Iris pigment epithelial cell (primary cell): ENCODE results near the gene ANXA2.
"Not testable (repeated sequence)": the region's sequence is repeated elsewhere in the genome, so short reads cannot be mapped to it uniquely, and the experiment has no call there.

Experiments
- DNase-seq: peaks from one replicate; pipeline ENCODE4 v3.0.0-alpha.2; 2011; ENCODE audit warnings: low read depth

Gene ANXA2

DNA sequence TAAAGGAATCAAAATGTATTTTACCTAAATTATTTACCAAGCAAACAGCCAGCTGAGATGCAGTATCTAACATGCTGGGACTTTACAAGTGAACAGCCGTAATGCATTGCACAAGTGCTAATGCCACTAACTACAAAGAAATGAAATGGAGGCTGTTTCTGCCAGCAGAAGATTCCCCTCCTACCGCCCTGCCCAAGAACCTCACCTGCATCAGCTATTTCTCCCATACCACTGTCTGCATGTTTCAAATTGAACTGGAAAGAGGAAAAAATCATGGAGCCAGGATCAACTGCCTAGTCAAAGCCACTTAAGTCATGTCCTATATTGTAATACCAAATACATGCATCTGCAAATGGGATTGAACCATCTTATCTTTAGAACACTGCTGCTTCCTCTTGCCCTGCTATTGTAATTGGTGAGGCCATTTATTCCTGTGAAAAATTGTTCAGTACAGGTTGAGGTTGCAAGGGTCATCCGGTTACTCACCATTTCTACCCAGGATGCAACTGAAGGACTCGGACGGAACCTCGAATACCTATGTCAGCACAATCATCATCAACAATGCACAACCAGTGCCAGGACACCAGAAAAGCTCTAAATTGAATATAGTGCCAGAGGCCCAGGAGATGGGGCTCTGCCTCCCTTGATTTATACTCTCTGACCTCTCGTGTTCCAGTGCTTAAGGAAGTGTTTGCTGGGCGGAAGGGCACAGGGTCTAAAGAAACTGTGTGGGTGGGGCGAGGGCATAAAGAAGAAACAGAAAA, 27.5 kb downstream of the ANXA2 start:
- peak; percentile 80 for DNase-seq

DNA sequence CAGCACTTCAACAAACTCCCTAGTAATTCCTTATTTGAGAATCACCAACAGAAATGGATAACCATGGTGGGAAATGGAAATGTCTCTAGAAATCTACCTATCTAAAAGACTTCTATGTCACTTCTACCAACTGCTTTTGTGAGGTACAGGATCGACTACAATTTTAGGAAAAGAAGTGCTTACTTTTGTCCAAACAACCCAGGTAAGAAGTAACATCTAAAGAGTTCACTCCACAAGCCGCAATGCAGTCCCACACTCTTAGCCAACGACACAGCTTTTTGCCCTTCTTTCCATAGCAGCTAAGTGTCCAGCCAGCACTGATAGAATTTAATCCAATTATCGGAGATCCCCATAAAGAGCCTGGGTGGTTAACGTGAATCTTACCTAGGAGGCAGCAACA, 28.1 kb downstream of the ANXA2 start:
- DNase-seq, result no peak

DNA sequence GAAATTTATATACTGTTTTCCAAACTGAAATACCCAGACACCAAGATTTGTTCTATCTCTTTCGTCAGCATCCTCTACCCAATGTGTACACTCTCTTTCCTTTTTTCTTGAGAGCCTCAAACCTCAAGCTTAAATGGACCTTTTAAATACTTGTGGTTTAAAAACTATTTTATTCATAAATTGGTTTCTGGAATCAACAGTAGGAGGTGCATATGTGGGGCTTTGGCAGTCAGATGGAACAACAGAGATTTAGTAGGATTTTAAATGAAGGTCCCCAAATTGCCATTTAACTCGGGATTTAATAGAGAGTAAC, 33.2 kb downstream of the ANXA2 start:
- DNase-seq, result no peak

DNA sequence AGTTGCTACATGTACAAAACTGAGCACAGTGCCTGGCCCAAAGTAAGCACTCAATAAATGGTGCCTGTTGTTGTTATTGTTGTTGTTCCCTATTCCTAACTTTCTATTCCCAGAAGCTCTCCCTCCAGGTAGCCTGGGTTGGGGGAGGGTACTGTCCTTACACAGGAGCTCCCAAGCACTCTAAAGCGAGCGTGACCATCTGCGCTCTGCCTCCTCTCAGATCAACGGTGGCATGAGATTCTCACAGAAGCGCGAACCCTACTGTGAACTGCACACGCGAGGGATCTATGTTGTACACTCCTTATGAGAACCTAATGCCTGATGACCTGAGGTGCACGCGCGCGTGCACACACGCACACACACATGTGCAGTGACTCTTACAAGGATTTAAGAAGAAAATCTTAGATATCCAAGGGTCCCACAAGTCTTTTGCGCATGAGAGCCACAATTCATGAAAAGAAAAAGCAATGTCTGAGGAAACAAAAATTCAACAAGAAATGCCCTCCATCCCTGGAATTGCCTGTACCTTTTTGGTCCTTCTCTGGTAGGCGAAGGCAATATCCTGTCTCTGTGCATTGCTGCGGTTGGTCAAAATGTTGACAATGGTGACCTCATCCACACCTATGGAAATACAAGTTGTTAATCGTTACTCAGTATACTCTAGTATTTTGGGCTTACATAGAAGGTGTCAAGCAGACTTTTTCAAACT, 33.7 kb downstream of the ANXA2 start:
- no peak for DNase-seq

DNA sequence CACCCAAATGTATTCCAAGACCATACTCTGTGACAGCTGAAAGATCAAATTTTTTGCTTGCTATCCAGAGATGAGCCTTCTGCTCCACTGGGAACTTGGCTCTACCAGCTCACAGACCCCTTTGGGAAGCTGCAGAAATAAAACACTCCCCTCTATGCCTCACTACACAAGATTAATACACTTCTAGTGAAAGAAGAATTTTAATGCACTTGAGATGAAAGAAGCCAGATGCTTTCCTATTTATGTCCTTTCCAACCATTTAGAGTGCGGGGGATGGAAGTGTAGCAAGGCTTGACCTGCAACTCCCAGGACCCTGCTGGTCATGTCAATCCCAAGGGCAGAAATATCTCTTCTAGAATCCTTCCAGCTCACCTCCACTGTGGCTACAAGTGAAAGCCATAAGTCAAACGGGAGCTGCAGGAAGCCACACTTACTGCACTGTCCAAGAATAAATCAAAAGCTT, 34.7 kb downstream of the ANXA2 start:
- DNase-seq, result no peak

DNA sequence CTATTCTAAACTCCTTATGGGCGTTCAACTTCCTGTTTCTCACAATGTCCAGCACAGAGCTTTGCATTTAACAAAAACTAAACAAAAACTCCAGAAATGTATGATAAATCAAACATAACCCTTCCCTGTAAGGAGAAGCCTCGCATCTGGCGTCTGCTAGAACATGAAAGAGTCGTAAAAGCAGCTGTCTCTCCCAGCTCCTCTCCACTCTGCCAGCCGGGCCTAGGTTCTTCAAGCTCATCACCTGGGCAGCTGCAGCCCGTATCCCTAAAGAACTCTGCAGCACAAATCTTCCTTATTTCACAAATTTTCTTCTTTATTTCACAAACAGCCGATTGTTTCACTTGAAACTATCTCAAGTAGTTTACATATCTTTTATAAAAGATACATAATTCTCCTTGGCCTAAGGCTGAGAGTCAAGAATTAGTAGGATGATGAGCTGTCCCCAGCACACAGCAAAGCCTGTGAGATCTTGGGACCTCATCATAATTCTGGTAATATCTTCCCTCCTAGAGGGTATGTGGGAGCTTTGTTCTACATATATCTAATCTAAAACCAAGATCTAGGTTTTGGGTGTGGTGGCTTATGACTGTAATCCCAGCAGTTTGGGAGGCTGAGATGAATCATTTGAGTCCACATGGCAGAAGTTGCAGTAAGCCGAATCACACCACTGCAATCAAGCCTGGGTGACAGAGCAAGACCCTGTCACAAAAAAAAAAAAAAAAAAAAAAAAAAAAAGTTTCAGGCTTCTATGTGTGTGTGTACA, 35.3 kb downstream of the ANXA2 start:
- peak; percentile 81 for DNase-seq

DNA sequence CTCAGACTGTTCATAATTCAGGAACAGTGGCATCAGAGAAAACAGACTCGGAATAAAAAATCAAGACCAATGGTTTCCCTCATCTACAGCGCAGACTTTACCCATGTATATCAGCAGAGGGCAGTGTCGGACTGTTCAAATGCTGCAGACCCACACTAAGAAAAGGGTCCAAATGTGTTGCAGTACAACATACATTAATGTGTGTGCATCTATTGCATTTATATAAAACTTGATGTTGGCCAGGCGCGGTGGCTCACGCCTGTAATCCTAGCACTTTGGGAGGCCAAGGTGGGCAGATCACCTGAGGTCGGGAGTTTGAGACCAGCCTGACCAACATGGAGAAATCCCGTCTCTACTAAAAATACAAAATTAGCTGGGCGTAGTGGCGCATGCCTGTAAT, 38.0 kb downstream of the ANXA2 start:
- DNase-seq, result not testable (repeated sequence)

DNA sequence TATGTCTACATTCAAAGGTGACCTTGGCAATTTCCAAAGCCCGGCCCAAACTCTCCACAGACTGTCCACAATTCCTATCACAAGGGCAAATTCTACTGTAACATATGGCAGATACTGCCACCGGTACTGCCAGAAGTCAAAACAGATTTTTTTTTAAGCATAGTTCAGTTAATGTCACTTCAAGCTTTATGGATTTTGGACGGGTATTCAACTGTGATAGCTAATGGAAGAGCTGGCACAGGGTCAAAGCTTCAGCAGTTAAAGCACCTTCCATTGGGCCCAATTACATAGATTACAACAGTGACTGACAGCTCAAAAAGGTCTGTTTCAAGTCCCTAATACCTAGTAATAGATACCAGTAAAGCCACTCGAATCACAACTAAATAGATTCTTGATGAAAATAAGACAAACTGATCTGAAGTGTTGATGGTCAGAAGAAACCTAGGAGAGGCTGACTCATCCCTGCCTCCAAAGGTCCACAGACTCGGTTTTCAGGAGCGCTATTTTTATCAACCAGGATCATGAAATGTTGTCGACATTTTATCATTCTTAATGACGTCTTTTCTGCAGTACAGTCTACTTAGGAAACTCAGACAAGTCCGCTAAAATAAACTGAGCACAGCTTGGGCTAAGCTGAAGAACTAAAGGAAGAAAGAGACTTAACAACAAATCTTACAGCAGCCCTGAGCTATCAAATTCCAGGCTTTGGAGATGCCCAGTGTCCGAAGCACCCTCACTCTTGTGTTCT, 38.7 kb downstream of the ANXA2 start:
- DNase-seq, result peak; percentile 91

DNA sequence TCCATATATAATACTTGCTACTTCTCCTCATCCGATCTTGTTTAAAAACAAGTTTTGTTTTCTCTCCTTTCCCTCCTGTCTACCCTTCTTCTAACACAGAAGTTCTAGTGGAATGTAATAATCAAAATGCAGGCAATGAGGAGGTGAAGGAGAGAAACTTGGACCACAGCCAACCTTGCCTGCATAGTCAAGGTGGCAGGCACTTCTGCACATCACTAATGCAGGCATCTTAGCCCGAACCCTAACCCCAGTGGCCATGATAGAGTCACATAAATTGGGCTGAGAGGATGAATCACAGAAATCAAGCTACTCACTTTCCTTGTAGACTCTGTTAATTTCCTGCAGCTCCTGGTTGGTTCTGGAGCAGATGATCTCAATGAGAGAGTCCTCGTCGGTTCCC, 41.0 kb downstream of the ANXA2 start:
- no peak for DNase-seq

DNA sequence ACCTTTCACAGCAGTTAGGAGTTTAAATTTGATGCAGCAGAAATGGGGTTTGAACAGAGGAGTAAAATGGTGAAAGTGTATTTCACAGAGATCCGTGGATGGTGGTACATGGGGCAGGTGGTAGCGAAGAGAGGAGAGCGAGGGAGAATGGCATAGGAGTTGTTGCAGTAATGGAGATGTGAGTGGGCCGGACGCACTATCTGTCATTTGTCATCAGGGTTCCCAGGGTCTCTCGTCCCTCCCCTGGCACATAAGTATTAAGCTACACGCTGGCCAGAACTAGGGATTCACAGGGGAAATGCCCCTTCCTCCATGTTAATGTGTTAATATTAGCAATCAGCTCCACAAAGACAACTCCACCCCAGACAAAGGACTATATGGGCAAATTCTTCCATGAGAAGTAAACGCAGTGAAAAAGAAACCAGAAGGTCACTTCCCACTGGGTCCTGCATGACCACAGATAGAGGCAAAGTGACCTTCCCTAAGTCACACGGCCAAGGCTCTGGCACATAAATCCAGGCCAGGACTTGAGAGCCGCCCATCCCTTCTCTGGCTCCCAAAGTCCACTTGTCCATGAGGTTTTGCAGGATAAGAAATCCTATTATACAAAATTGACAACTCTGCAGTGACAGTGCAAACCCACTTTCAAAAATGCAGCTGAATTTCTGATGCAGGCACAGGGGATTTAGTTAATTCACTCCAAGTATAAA, 42.5 kb downstream of the ANXA2 start:
- DNase-seq, result no peak

DNA sequence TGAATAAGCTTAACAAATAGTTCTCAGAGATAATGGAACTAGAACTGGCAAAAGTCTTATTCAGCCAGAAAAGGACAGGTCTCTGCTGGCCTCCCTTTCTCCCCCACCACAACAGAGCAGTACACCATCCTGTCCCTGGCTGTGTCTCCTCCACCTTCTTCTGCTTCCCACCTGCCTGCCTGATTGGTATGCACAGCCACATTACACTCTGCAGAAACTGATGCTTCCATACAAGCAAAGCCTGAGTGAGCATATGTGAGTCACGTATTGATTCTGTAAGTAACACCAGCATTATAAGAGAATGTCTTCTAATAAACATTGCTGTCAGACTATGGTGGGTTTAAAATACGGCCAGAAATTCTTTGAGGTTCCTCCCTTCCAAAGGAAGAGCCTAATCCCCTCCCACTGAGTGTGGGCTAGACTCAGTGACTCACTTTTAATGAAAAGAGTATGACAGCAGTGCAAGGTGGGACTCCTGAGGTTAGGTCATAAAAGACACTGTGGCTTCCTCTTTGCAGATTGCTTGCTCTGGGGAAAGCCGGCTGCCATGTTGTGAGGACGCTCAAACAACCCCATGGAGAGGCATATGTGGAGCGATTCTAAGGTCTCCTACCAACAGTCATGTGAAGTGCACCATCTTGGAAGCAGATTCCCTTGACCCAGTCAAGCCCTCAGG, 44.4 kb downstream of the ANXA2 start:
- DNase-seq, result peak; percentile 61

DNA sequence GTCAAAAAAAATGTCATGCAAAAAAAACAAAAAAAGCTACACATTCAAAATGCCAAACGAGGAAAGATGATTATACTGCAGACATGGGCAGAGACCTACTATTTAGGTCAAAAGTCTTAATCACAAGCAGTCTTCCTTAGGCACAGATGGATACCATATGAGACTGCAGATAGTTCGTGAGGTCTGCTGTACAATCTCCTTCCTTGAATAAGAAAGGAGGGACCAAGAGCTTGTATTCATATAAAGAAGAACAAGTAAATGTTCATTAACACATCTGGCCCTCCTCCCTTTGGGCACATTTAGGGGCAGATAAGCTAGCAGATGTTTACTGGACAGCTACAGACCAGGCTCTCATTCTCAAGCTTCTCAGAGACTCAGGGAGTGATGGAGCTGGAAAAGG, 45.3 kb downstream of the ANXA2 start:
- DNase-seq, result no peak

DNA sequence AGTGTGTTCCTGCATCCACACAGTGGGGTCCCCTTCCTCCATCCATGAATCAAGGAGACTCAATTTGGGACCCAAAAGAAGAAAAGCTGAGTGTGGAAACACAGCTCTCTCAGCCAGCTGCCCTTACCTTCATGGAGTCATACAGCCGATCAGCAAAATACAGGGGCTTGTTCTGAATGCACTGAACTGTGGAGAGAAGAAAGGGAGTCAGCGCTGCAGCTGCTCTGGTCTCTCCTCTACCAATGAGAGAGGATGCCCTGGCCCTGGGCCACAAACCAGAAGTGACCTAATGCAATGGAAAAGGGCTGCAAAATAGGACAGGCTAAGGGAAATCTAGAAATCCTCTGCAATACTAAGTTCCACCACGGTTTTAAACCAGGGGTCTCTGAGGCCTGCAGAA, 46.7 kb downstream of the ANXA2 start:
- no peak for DNase-seq

DNA sequence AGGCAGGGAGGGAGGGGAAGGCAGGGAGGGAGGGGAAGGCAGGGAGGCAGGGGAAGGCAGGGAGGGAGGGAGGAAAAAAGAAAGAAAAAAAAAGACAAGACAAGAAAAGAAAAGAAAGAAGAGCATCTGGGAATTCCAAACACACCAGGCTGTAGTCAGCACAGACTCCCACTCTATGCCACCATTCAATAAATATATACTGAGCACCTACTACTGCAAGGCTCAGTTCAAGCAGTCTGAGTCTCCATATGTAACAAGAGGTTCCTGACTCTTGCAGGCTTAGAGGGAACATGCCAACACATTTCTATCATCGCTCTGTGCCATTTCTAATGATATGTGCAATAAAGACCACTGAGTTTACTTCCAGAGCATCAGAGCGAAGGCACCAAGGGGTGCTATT, 47.7 kb downstream of the ANXA2 start:
- DNase-seq, result no peak

DNA sequence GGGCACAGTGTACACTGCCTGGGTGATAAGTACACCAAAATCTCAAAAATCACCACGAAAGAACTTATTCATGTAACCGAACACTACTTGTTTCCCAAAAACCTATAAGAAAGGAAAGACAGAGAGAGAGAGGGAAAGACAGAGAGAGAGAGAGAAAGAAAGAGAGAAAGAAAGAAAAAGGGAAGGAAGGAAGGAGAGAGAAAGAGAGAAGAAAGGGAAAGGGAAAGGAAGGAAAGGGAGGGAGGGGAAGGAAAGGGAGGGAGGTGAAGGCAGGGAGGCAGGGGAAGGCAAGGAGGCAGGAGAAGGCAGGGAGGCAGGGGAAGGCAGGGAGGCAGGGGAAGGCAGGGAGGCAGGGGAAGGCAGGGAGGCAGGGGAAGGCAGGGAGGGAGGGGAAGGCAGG, 48.2 kb downstream of the ANXA2 start:
- no peak for DNase-seq

DNA sequence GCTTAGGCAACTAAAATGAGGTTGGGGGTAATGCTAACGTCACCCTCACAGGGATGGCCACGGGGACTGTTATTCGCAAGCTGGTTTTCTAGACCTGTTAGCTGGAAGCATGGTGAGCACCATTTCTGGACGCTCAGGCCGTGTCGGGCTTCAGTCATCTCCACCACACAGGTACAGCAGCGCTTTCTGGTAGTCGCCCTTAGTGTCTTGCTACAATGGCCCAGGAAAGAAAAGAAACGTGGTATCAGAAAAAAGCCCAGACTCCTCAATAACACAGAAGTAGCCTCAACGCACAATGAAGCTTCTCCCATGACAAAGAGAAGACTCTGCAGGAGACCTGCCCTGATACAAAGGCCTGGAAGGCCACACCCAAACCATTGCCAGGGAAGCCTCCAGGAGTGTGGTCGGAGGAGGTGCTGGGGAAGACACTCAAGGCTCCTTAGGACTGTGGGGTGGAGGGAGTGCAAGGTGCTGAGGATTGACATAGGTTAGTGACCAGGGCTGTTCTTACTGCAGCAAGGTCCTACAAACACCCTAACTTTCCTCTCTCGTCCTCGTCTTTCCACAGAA, 50.2 kb downstream of the ANXA2 start:
- DNase-seq, result no peak

DNA sequence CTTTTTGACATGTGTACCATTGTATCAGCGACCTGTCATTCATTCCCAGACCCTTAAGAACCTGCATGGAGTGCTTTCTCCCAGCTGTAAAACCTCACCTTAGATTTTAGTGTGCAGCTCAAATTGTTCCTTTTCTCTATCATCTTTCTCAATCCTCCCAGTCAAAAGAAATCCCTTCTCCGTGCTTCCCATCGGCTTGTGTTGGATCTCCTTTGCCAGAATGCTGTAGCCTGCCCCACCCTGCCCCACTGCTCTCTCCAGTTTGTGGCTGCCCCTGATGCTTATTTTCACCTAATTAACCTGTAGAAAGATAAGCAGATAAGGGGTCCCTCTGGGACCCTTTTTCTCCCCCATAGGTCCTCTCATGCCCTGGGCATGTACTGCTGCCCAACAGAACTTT, 51.1 kb downstream of the ANXA2 start:
- DNase-seq, result no peak

DNA sequence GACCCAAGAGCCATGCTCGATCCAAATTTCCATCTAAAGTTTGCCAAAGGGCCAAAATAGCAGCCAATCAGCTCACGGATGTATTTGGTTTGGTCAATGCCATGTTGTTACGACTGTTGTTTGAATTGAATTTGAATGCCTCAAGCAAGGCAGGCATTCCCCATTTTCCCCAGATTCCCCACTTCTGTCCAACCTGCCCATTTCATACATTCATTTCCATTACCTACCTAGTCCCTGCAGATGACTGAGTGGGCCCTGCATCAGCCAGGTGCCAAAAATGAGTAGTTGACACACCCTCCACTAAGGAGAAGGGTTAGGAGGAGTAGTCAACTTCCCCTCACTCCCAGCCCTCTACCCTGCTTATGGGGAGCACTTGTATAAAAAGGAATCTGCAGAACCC, 51.7 kb downstream of the ANXA2 start:
- DNase-seq, result no peak

DNA sequence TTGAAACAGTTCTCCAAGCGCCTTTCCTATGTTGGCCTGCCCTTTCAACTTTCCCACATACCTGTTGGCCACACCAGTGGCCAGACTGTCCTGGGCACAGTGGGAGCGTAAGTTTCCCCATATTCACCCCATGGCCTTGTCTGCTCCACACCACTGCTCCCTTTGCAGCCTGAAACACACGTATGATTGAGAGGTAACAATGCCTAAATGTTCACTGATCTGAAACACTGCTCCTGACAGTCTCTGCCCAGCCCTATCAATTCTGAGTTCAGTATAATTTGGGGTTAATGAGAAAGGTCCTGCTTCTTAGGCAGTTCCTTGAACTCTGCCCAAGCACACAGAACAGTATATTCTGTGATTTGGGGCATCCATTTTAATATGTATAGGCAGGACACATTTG, 52.2 kb downstream of the ANXA2 start:
- no peak for DNase-seq

DNA sequence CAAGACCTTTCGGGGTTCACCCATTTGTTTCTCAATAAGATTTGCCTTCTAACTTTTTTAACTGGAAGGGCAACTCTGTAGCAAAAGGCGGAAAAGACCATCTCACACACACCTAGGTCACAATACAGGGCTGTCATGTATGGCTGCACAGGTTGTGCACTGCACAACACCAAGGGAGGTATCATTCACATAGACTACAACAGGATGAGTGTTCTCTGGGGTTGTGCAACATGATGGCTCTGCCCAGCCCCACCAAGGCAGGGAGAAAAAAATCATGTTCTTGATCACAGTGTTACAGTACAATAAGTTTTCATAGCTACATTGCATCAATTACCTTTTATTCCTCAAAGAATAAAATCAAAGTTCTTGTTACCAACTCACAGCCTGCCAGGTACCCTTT, 52.8 kb downstream of the ANXA2 start:
- DNase-seq, result no peak

DNA sequence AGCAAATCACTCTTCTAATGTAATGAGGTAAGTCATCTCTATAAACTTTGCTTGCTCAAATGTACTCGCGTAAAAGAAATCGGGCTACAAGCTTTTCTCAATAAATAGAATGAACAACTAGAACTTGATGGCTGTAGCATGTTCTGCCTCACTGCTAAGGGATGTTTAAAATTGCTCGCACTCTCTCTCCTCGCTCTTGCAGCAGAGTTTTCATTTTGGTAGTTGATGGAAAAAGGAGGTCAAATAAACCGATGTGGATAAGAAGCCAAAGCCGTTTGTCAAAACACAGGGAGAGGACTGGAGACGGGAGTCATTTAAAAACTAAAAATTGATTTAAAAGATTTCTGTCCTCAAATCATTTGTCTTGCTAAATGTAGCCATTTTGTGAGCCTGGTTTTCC, 53.3 kb downstream of the ANXA2 start:
- no peak for DNase-seq
